ENCODE data around the gene KSR1. TPM values are rescaled to one million over a fixed set of nuclear protein-coding genes. Genes with fewer than 3 reads are reported as not detected.

KSR1 gene
- total RNA-seq, 1 experiment from 2014 or later, result 21.7 TPM

DNA sequence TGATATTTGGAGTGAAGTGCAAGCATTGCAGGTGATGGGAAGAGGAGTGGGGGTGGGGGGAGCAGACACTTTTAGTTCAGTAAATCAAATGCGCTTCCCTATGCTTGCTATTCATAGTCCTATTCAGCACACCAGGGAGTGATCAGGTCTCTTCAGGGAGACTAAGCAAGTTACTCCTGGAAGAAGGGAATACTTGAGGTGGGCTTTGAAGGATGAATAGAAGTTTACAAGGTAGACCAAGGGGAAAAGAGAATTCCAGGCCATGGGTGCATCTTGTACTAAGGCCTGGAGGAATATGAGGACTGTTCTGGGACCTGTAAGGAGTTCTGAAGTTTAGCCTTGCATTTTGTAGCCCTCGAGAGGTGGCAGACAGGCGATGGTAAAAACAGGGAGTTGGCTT, 134.6 kb downstream of the KSR1 start:
- H3K27ac ChIP-seq (ENCODE audit: low read length), result no peak overlapping the region
- no peak for ATAC-seq
- ChIA-PET POLR2A (no interaction called here), CTCF (interaction anchor here (0.6 kb wide), 1 partner anchor 11 kb away, joined by 3 read pairs; no protein-coding TSS in a partner anchor)
- DNase-seq (ENCODE audit: low read depth, low spot score), result no peak
- intact Hi-C loops (cut with micrococcal nuclease; ENCODE audit: unreplicated experiment), result loop anchor here (10.0 kb wide), 1 partner anchor 96 kb away; no protein-coding TSS in a partner anchor
- BruUV-seq (replicated peaks), result no TSS peak
- TF ChIP-seq POLR2AphosphoS5 (IDR thresholded peaks at IDR 0.05; ENCODE audit: low read depth, low read length) (no peak), TCF7L2 (IDR thresholded peaks at IDR 0.05; ENCODE audit: low read depth, low read length) (no peak), SIN3A (IDR thresholded peaks at IDR 0.05; ENCODE audit: borderline replicate concordance, insufficient read depth, low read depth, low read length) (no peak)
- TF ChIP-seq, protein P1, sequence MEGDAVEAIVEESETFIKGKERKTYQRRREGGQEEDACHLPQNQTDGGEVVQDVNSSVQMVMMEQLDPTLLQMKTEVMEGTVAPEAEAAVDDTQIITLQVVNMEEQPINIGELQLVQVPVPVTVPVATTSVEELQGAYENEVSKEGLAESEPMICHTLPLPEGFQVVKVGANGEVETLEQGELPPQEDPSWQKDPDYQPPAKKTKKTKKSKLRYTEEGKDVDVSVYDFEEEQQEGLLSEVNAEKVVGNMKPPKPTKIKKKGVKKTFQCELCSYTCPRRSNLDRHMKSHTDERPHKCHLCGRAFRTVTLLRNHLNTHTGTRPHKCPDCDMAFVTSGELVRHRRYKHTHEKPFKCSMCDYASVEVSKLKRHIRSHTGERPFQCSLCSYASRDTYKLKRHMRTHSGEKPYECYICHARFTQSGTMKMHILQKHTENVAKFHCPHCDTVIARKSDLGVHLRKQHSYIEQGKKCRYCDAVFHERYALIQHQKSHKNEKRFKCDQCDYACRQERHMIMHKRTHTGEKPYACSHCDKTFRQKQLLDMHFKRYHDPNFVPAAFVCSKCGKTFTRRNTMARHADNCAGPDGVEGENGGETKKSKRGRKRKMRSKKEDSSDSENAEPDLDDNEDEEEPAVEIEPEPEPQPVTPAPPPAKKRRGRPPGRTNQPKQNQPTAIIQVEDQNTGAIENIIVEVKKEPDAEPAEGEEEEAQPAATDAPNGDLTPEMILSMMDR (IDR thresholded peaks at IDR 0.05), result no peak
- TF ChIP-seq, protein P2, sequence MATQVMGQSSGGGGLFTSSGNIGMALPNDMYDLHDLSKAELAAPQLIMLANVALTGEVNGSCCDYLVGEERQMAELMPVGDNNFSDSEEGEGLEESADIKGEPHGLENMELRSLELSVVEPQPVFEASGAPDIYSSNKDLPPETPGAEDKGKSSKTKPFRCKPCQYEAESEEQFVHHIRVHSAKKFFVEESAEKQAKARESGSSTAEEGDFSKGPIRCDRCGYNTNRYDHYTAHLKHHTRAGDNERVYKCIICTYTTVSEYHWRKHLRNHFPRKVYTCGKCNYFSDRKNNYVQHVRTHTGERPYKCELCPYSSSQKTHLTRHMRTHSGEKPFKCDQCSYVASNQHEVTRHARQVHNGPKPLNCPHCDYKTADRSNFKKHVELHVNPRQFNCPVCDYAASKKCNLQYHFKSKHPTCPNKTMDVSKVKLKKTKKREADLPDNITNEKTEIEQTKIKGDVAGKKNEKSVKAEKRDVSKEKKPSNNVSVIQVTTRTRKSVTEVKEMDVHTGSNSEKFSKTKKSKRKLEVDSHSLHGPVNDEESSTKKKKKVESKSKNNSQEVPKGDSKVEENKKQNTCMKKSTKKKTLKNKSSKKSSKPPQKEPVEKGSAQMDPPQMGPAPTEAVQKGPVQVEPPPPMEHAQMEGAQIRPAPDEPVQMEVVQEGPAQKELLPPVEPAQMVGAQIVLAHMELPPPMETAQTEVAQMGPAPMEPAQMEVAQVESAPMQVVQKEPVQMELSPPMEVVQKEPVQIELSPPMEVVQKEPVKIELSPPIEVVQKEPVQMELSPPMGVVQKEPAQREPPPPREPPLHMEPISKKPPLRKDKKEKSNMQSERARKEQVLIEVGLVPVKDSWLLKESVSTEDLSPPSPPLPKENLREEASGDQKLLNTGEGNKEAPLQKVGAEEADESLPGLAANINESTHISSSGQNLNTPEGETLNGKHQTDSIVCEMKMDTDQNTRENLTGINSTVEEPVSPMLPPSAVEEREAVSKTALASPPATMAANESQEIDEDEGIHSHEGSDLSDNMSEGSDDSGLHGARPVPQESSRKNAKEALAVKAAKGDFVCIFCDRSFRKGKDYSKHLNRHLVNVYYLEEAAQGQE (IDR thresholded peaks at IDR 0.05; ENCODE audit: insufficient read depth in 1 of 2, low read depth in 2 of 2, low read length in 1 of 2), result no peak
- no peaks in the 10 kb centered on the region for H3K4me1 ChIP-seq (ENCODE audit: control insufficient read depth, insufficient read depth, low read length)
- H3K27me3 ChIP-seq (ENCODE audit: control insufficient read depth, insufficient read depth, low read length), result no peaks in the 10 kb centered on the region
- in situ Hi-C loops (cut with HindIII; ENCODE audit: low pct_unique_long_range_greater_than_20kb, low sequenced_read_pairs), result no loop called here
- H3K4me3 ChIP-seq (ENCODE audit: low read depth in 2 of 2, low read length in 2 of 2), result no peak overlapping the region
- no peaks in the 10 kb centered on the region for H3K9me3 ChIP-seq (ENCODE audit: control insufficient read depth, insufficient read depth, low read depth, low read length)
- no peaks in the 10 kb centered on the region for H3K36me3 ChIP-seq (ENCODE audit: control insufficient read depth, insufficient read depth, low read length)

DNA sequence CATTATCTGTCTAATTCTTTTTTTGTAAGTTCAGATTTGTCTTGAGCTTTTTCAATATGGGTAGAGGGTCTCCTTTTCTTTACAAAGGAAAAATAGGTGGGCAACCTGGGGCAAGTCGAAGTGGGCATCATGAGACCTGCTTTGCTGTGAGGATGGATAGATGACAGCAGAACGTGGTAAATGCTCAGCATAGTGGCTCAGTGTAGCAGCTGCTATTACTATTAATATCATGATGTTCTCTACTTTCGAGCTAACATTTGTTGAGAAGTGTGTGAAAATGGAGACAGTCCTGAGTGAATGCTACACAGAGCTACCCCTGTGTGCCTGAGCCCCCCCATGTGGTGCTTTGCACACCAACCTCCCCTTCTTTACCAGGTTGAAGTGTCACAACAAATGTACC, 135.7 kb downstream of the KSR1 start:
- Histone ChIP-seq H3K4me3 (ENCODE audit: low read depth in 2 of 2, low read length in 2 of 2) (no peak overlapping the region), H3K9me3 (ENCODE audit: control insufficient read depth, insufficient read depth, low read depth, low read length) (no peaks in the 10 kb centered on the region), H3K36me3 (ENCODE audit: control insufficient read depth, insufficient read depth, low read length) (no peaks in the 10 kb centered on the region), H3K4me1 (ENCODE audit: control insufficient read depth, insufficient read depth, low read length) (no peaks in the 10 kb centered on the region), H3K27ac (ENCODE audit: low read length) (no peak overlapping the region), H3K27me3 (ENCODE audit: control insufficient read depth, insufficient read depth, low read length) (no peaks in the 10 kb centered on the region)
- TF ChIP-seq, protein P1 (IDR thresholded peaks at IDR 0.05), result no peak
- TF ChIP-seq TCF7L2 (IDR thresholded peaks at IDR 0.05; ENCODE audit: low read depth, low read length) (no peak), SIN3A (IDR thresholded peaks at IDR 0.05; ENCODE audit: borderline replicate concordance, insufficient read depth, low read depth, low read length) (no peak), POLR2AphosphoS5 (IDR thresholded peaks at IDR 0.05; ENCODE audit: low read depth, low read length) (no peak)
- TF ChIP-seq, protein P2 (IDR thresholded peaks at IDR 0.05; ENCODE audit: insufficient read depth in 1 of 2, low read depth in 2 of 2, low read length in 1 of 2), result no peak
- intact Hi-C loops (cut with micrococcal nuclease; ENCODE audit: unreplicated experiment) (loop anchor here (10.0 kb wide), 1 partner anchor 97 kb away; no protein-coding TSS in a partner anchor), in situ Hi-C loops (cut with HindIII; ENCODE audit: low pct_unique_long_range_greater_than_20kb, low sequenced_read_pairs) (no loop called here)
- ChIA-PET CTCF (no interaction called here), POLR2A (no interaction called here)
- no TSS peak for BruUV-seq (replicated peaks)
- DNase-seq (ENCODE audit: low read depth, low spot score) (no peak), ATAC-seq (no peak)

Measured in Panc1 (cell line).